Uterus (tissue), 3 donors: ENCODE results near the gene MTCL3.

ENCODE experiments used
- DNase-seq, 2 donors: peaks; one replicate each; pipeline ENCODE4 v3.0.0-alpha.2; 2019 to 2020
- H3K27ac ChIP-seq, 2 donors: fragments of 200-600 bp; sonication (generic); 1 replicate in 1 of 2; 2 replicates in 1 of 2; pipeline ENCODE4 v1.5.1; 2016 to 2018
- H3K27me3 ChIP-seq, 2 donors: fragments of 200-600 bp; sonication (generic); one replicate each; pipeline ENCODE4 v1.5.1; 2018 to 2019; ENCODE audit warnings: control low read depth in 1 of 2
- H3K36me3 ChIP-seq, 2 donors: fragments of 200-600 bp; sonication (generic); one replicate each; pipeline ENCODE4 v1.5.1; 2019; ENCODE audit warnings: control low read depth in 1 of 2
- H3K4me1 ChIP-seq, 2 donors: fragments of 200-600 bp; sonication (generic); one replicate each; pipeline ENCODE4 v1.5.1; 2018 to 2019; ENCODE audit warnings: control low read depth in 1 of 2
- H3K4me3 ChIP-seq, 2 donors: fragments of 200-600 bp; sonication (generic); 1 replicate in 1 of 2; 2 replicates in 1 of 2; pipeline ENCODE4 v1.5.1; 2018 to 2019; ENCODE audit warnings: mild to moderate bottlenecking in 1 of 2
- H3K9me3 ChIP-seq, 2 donors: fragments of 200-600 bp; sonication (generic); one replicate each; pipeline ENCODE4 v1.5.1; 2019; ENCODE audit warnings: control low read depth in 1 of 2
- CTCF ChIP-seq, 4 experiments: fragments of 200-600 bp in 2 of 4; fragments of 450-650 bp in 2 of 4; sonication (generic) in 2 of 4; IDR thresholded peaks; one replicate each; pipeline ENCODE4 v1.5.1; 2016 to 2019; ENCODE audit warnings: antibody characterized with exemption in 4 of 4, mild to moderate bottlenecking in 2 of 4, moderate library complexity in 1 of 4
- POLR2A ChIP-seq, 2 donors: fragments of 450-650 bp; IDR thresholded peaks; one replicate each; pipeline ENCODE4 v1.6.1; 2016; ENCODE audit warnings: antibody characterized with exemption in 2 of 2, mild to moderate bottlenecking in 1 of 2, moderate library complexity in 1 of 2
- intact Hi-C: fragments of 100-400 bp; cut with DNase I; formaldehyde crosslinking; loops from one replicate; pipeline ENCODE4 v1.15.1; 2023; ENCODE audit warnings: low total_unique reads
- donor health status: DM: yes; HTN: yes; CAD: no.

MTCL3 gene

GRCh38 chr6:127463056-127463455 is 56.1 kb downstream of the MTCL3 start:
- no peaks in the 10 kb centered on the region for H3K9me3 ChIP-seq
- H3K4me3 ChIP-seq, result no peak overlapping the region
- intact Hi-C loops, result no loop called here
- H3K4me1 ChIP-seq, result peaks cover 7% of the 10 kb centered on the region in 2 donors
- H3K36me3 ChIP-seq, result no peaks in the 10 kb centered on the region
- no peak for DNase-seq
- H3K27ac ChIP-seq, result peak overlapping the region; percentile 65 to 82
- TF ChIP-seq CTCF (IDR thresholded peaks at IDR 0.05) (no peak), POLR2A (IDR thresholded peaks at IDR 0.05) (no peak)
- H3K27me3 ChIP-seq, result no peaks in the 10 kb centered on the region

- DNase-seq, result no peak
- Histone ChIP-seq H3K4me3 (no peak overlapping the region), H3K27me3 (no peaks in the 10 kb centered on the region), H3K27ac (peak overlapping the region in 1 of 2 donors; percentile 82), H3K4me1 (peaks cover 7% of the 10 kb centered on the region in 2 donors), H3K36me3 (no peaks in the 10 kb centered on the region), H3K9me3 (no peaks in the 10 kb centered on the region)
- no peak for TF ChIP-seq POLR2A (IDR thresholded peaks at IDR 0.05)
- no peak for TF ChIP-seq CTCF (IDR thresholded peaks at IDR 0.05)
- intact Hi-C loops, result no loop called here
These were observed 56.8 kb downstream of the MTCL3 start for GRCh38 chr6:127462376-127462775.

- Histone ChIP-seq H3K27me3 (no peaks in the 10 kb centered on the region), H3K36me3 (no peaks in the 10 kb centered on the region), H3K4me1 (peaks cover 7% of the 10 kb centered on the region in 2 donors), H3K9me3 (no peaks in the 10 kb centered on the region), H3K4me3 (no peak overlapping the region), H3K27ac (peak overlapping the region in 1 of 2 donors; percentile 79)
- TF ChIP-seq CTCF (IDR thresholded peaks at IDR 0.05) (no peak), POLR2A (IDR thresholded peaks at IDR 0.05) (no peak)
- DNase-seq, result no peak
- intact Hi-C loops, result no loop called here
These were observed 58.7 kb downstream of the MTCL3 start for GRCh38 chr6:127460465-127460864.

- H3K4me3 ChIP-seq, result peak within 1 kb of the TSS in 1 of 2 donors; percentile 41
- peaks cover 2 to 7% of the 10 kb centered on the region in 2 donors for H3K4me1 ChIP-seq
- intact Hi-C loops, result no loop called here
- H3K27me3 ChIP-seq, result no peaks in the 10 kb centered on the region
- peak; percentile 70 to 80 for DNase-seq
- H3K9me3 ChIP-seq, result no peaks in the 10 kb centered on the region
- no peaks in the 10 kb centered on the region for H3K36me3 ChIP-seq
- TF ChIP-seq CTCF (IDR thresholded peaks at IDR 0.05), result no peak
- peak in 1 of 2 donors; percentile 19 for TF ChIP-seq POLR2A (IDR thresholded peaks at IDR 0.05)
- peak within 1 kb of the TSS; percentile 79 to 82 for H3K27ac ChIP-seq
These were observed 59.9 kb downstream of the MTCL3 start, which contains the start of gene KIAA0408 for GRCh38 chr6:127459231-127459641. TSS of gene KIAA0408 (minus strand) at chr6:127459389. CDS start at chr6:127453981, 5,408 bp downstream.

GRCh38 chr6:127458817-127459216 is 60.3 kb downstream of the MTCL3 start:
- Histone ChIP-seq H3K27me3 (no peaks in the 10 kb centered on the region), H3K27ac (peak overlapping the region; percentile 79 to 82), H3K4me3 (peak overlapping the region in 1 of 2 donors; percentile 41), H3K36me3 (no peaks in the 10 kb centered on the region), H3K4me1 (peaks cover 2 to 5% of the 10 kb centered on the region in 2 donors), H3K9me3 (no peaks in the 10 kb centered on the region)
- TF ChIP-seq POLR2A (IDR thresholded peaks at IDR 0.05), result no peak
- TF ChIP-seq CTCF (IDR thresholded peaks at IDR 0.05), result no peak
- peak; percentile 42 to 64 for DNase-seq
- intact Hi-C loops, result no loop called here
